IMR-90 (cell line): ENCODE data around the gene PM20D2. TPM values are rescaled to one million over a fixed set of nuclear protein-coding genes. Genes with fewer than 3 reads are reported as not detected.

Source experiments
- ATAC-seq: fragments of 200-7000 bp; cut with Tn5 transposase; 2 replicates; pipeline ENCODE4 v1.9.1; 2020; ENCODE audit warnings: low read depth, mild to moderate bottlenecking, moderate library complexity
- BruUV-seq: library from RNA; stranded (reverse); fragments of 400-500 nt; replicated peaks from 2 replicates; lab custom pipeline; 2021; lab: Mats Ljungman, UMichigan
- CTCF ChIA-PET: fragments of 300-600 bp; formaldehyde crosslinking; extraction: SDS; loops from one replicate; lab custom pipeline; 2021; ENCODE audit warnings: antibody characterized with exemption; lab: Yijun Ruan, JAX
- POLR2A ChIA-PET: fragments of 300-600 bp; sonication (Branson Sonifier 250); formaldehyde crosslinking; loops from one replicate; lab custom pipeline; 2022; ENCODE audit warnings: antibody characterized with exemption; ENCODE audit not compliant: unreplicated experiment; lab: Charles Lee
- DNase-seq: peaks from one replicate; pipeline ENCODE4 v3.0.0; 2013
- H2AFZ ChIP-seq: replicated peaks from 2 replicates; pipeline ENCODE3; 2013; ENCODE audit warnings: low read length, mild to moderate bottlenecking; ENCODE audit not compliant: poor library complexity
- H2AK5ac ChIP-seq: 2 replicates; pipeline ENCODE4 v1.6.1; 2013; ENCODE audit warnings: low read depth, low read length, inconsistent platforms
- H2AK9ac ChIP-seq: replicated peaks from 2 replicates; pipeline ENCODE3; 2013; ENCODE audit warnings: mild to moderate bottlenecking, low read depth, low read length, moderate library complexity; ENCODE audit not compliant: poor library complexity
- H2BK120ac ChIP-seq: 2 replicates; pipeline ENCODE4 v1.6.1; 2013; ENCODE audit warnings: low read depth, low read length, inconsistent platforms
- H2BK15ac ChIP-seq: 3 replicates; pipeline ENCODE4 v1.6.1; 2013; ENCODE audit warnings: low read depth, low read length, inconsistent platforms
- H2BK20ac ChIP-seq: 2 replicates; pipeline ENCODE4 v1.6.1; 2013; ENCODE audit warnings: low read depth, mild to moderate bottlenecking, inconsistent platforms, low read length, moderate library complexity
- H2BK5ac ChIP-seq: 2 replicates; pipeline ENCODE4 v1.6.1; 2013; ENCODE audit warnings: mild to moderate bottlenecking, low read depth, low read length, inconsistent platforms; ENCODE audit not compliant: poor library complexity, severe bottlenecking
- H3K14ac ChIP-seq: replicated peaks from 2 replicates; pipeline ENCODE4 v1.6.1; 2013; ENCODE audit warnings: low read depth, low read length, inconsistent platforms
- H3K18ac ChIP-seq: 2 replicates; pipeline ENCODE4 v1.6.1; 2013; ENCODE audit warnings: low read depth, low read length, control low read depth
- H3K23ac ChIP-seq: 2 replicates; pipeline ENCODE4 v1.6.1; 2013; ENCODE audit warnings: low read depth, low read length, inconsistent platforms
- H3K27ac ChIP-seq: 2 replicates; pipeline ENCODE4 v1.5.1; 2013; ENCODE audit warnings: mild to moderate bottlenecking, control low read depth, low read length; ENCODE audit not compliant: insufficient read depth
- H3K27me3 ChIP-seq: 2 replicates; pipeline ENCODE4 v1.6.1; 2013; ENCODE audit warnings: low read length; ENCODE audit not compliant: control insufficient read depth, insufficient read depth
- H3K36me3 ChIP-seq: 2 replicates; pipeline ENCODE4 v1.6.1; 2013; ENCODE audit warnings: low read length, mixed read lengths; ENCODE audit not compliant: control insufficient read depth, insufficient read depth
- H3K4ac ChIP-seq: 2 replicates; pipeline ENCODE4 v1.6.1; 2013; ENCODE audit warnings: low read depth, low read length, inconsistent platforms
- H3K4me1 ChIP-seq: 2 replicates; pipeline ENCODE4 v1.6.1; 2013; ENCODE audit warnings: low read length, mixed read lengths; ENCODE audit not compliant: control insufficient read depth, insufficient read depth
- H3K4me2 ChIP-seq: 2 replicates; pipeline ENCODE4 v1.6.1; 2013; ENCODE audit warnings: low read depth, mild to moderate bottlenecking, control low read depth, low read length, moderate library complexity
- H3K4me3 ChIP-seq: 2 replicates; pipeline ENCODE4 v1.5.1; 2013; ENCODE audit warnings: low read depth, mild to moderate bottlenecking, control low read depth, low read length, moderate library complexity; ENCODE audit not compliant: insufficient read depth
- H3K56ac ChIP-seq: 2 replicates; pipeline ENCODE4 v1.6.1; 2013; ENCODE audit warnings: low read length, inconsistent platforms; ENCODE audit not compliant: insufficient read depth; ENCODE audit errors: extremely low read depth
- H3K79me1 ChIP-seq, 2 experiments: 2 replicates each; pipeline ENCODE4 v1.6.1; 2013; ENCODE audit warnings: low read length in 2 of 2, inconsistent platforms in 1 of 2, low read depth in 1 of 2
- H3K9ac ChIP-seq: 2 replicates; pipeline ENCODE4 v1.6.1; 2013; ENCODE audit warnings: low read depth, low read length, control low read depth
- H3K9me1 ChIP-seq: 2 replicates; pipeline ENCODE4 v1.6.1; 2013; ENCODE audit warnings: low read length, inconsistent platforms; ENCODE audit not compliant: insufficient read depth
- H3K9me3 ChIP-seq: 2 replicates; pipeline ENCODE4 v1.6.1; 2013; ENCODE audit warnings: low read length; ENCODE audit not compliant: control insufficient read depth, insufficient read depth
- H4K20me1 ChIP-seq: 2 replicates; pipeline ENCODE4 v1.6.1; 2013; ENCODE audit warnings: low read length, inconsistent platforms; ENCODE audit not compliant: insufficient read depth
- H4K5ac ChIP-seq: 2 replicates; pipeline ENCODE4 v1.6.1; 2013; ENCODE audit warnings: mild to moderate bottlenecking, low read depth, low read length, control low read depth
- H4K8ac ChIP-seq, 2 experiments: 2 replicates each; pipeline ENCODE4 v1.6.1; 2013; ENCODE audit warnings: low read depth in 2 of 2, low read length in 2 of 2, control low read depth in 1 of 2, inconsistent platforms in 1 of 2
- H4K91ac ChIP-seq: 2 replicates; pipeline ENCODE4 v1.6.1; 2013; ENCODE audit warnings: low read depth, low read length, inconsistent platforms; ENCODE audit not compliant: insufficient read depth
- BHLHE40 ChIP-seq: fragments of 150-350 bp; IDR thresholded peaks from 2 replicates; pipeline ENCODE4 v1.6.1; 2016; ENCODE audit warnings: mild to moderate bottlenecking, low read depth, low read length
- CEBPB ChIP-seq: IDR thresholded peaks from 2 replicates; pipeline ENCODE4 v1.6.1; 2012; ENCODE audit warnings: low read depth, low read length, improper control_type of control experiment
- CHD1 ChIP-seq: IDR thresholded peaks from 2 replicates; pipeline ENCODE4 v1.6.1; 2012; ENCODE audit warnings: low read depth, low read length, improper control_type of control experiment
- FOS ChIP-seq: fragments of 150-350 bp; IDR thresholded peaks from 2 replicates; pipeline ENCODE4 v1.6.1; 2016; ENCODE audit warnings: low read depth, low read length
- MAFK ChIP-seq: IDR thresholded peaks from 2 replicates; pipeline ENCODE4 v1.6.1; 2012; ENCODE audit warnings: low read depth, low read length, improper control_type of control experiment
- MAZ ChIP-seq: IDR thresholded peaks from 2 replicates; pipeline ENCODE4 v1.6.1; 2012; ENCODE audit warnings: low read depth, mild to moderate bottlenecking, low read length, improper control_type of control experiment, moderate library complexity, borderline replicate concordance
- MXI1 ChIP-seq: IDR thresholded peaks from 2 replicates; pipeline ENCODE4 v1.6.1; 2012; ENCODE audit warnings: low read depth, mild to moderate bottlenecking, low read length, moderate library complexity, borderline replicate concordance
- NFE2L2 ChIP-seq: fragments of 150-350 bp; IDR thresholded peaks from 2 replicates; pipeline ENCODE4 v1.6.1; 2016; ENCODE audit warnings: low read depth, mild to moderate bottlenecking, low read length
- POLR2A ChIP-seq: IDR thresholded peaks from 2 replicates; pipeline ENCODE4 v1.6.1; 2012; ENCODE audit warnings: mild to moderate bottlenecking, low read depth, low read length
- RAD21 ChIP-seq: IDR thresholded peaks from 2 replicates; pipeline ENCODE4 v1.6.1; 2012; ENCODE audit warnings: low read length, improper control_type of control experiment
- RCOR1 ChIP-seq: IDR thresholded peaks from 2 replicates; pipeline ENCODE4 v1.6.1; 2012; ENCODE audit warnings: mild to moderate bottlenecking, low read length, improper control_type of control experiment; ENCODE audit not compliant: insufficient replicate concordance
- RFX5 ChIP-seq: IDR thresholded peaks from 2 replicates; pipeline ENCODE4 v1.8.0; 2012; ENCODE audit warnings: low read depth, mild to moderate bottlenecking, low read length, moderate library complexity
- SMC3 ChIP-seq: fragments of 150-350 bp; IDR thresholded peaks from 2 replicates; pipeline ENCODE4 v1.6.1; 2016; ENCODE audit warnings: low read depth, mild to moderate bottlenecking, antibody characterized with exemption, low read length, moderate library complexity
- WGBS, 2 experiments: methylation state at CpG; one replicate each; pipeline versions ENCODE4 v1.1.5 to v1.1.7; 2013; ENCODE audit warnings: missing lambda C conversion rate in 2 of 2; ENCODE audit not compliant: insufficient read length in 1 of 2; ENCODE audit errors: extremely low coverage in 2 of 2; 5-methylcytosine and 5-hydroxymethylcytosine counted together
- dilution Hi-C: fragments of 300-500 bp; cut with HindIII; formaldehyde crosslinking; loops from one replicate; pipeline ENCODE4 v1.14.3; 2018; ENCODE audit warnings: low sequenced_read_pairs; ENCODE audit not compliant: unreplicated experiment
- in situ Hi-C: fragments of 300-500 bp; cut with MboI; formaldehyde crosslinking; loops from 3 replicates; pipeline ENCODE4 v1.14.3; 2019; ENCODE audit warnings: low sequenced_read_pairs, inconsistent platforms, mixed read lengths
- intact Hi-C: fragments of 100-400 bp; cut with micrococcal nuclease; formaldehyde crosslinking; loops from 2 replicates; pipeline ENCODE4 v1.10.0; 2022
- polyA plus RNA-seq, 3 experiments: library from polyadenylated mRNA; depleted of rRNA; stranded (reverse); fragments of >200 nt; gene quantifications; 2 replicates each; pipeline ENCODE4 v1.2.3, GENCODE V29; 2012; ENCODE audit warnings: low replicate concordance in 1 of 3
- total RNA-seq: library from RNA; depleted of rRNA; stranded (reverse); fragments of >200 nt; gene quantifications from 2 replicates; pipeline ENCODE4 v1.2.3, GENCODE V29; 2012
- TF ChIP-seq, protein P1 (sequence below): fragments of 150-350 bp; IDR thresholded peaks from 2 replicates; pipeline ENCODE4 v1.6.1; 2016; ENCODE audit warnings: low read depth, mild to moderate bottlenecking, low read length, moderate library complexity, borderline replicate concordance
- TF ChIP-seq, protein P2 (sequence below): conservative IDR thresholded peaks from 2 replicates; pipeline ENCODE4 v1.5.1; 2012; ENCODE audit warnings: mild to moderate bottlenecking, low read depth, low read length, improper control_type of control experiment
- TF ChIP-seq, protein P3 (sequence below): fragments of 150-350 bp; IDR thresholded peaks from 2 replicates; pipeline ENCODE4 v1.6.1; 2017; ENCODE audit warnings: mild to moderate bottlenecking, antibody characterized with exemption, low read length, low read depth

PM20D2 gene
- total and polyA plus RNA-seq, 2 of the 4 experiments (the other 2 are of a cell fraction): 6.0 to 6.5 TPM

- no peak for DNase-seq
- no peaks in the 10 kb centered on the region for H4K20me1 ChIP-seq
- no peaks in the 10 kb centered on the region for H3K36me3 ChIP-seq
- H3K9me1 ChIP-seq: no peaks in the 10 kb centered on the region
- H3K4me2 ChIP-seq: no peak overlapping the region
- ATAC-seq: no peak
- H3K56ac ChIP-seq: no peak overlapping the region
- WGBS, 2 experiments: no CpG with 5 or more reads among the region's 3 CpGs
- H4K91ac ChIP-seq: no peak overlapping the region
- no peak overlapping the region for H3K9ac ChIP-seq
- BruUV-seq: no TSS peak
- POLR2A ChIA-PET: no interaction called here
- H3K4ac ChIP-seq: no peak overlapping the region
- no peaks in the 10 kb centered on the region for H3K9me3 ChIP-seq
- no peak overlapping the region for H4K5ac ChIP-seq
- intact Hi-C loops (no loop called here), in situ Hi-C loops (loop anchor here (25.0 kb wide), 1 partner anchor 228 kb away; the partner anchor contains the start of gene UBE2J1), dilution Hi-C loops (no loop called here)
- H3K4me1 ChIP-seq: peaks cover 5% of the 10 kb centered on the region
- no peak overlapping the region for H2BK5ac ChIP-seq
- no peak overlapping the region for H2AFZ ChIP-seq
- no peak overlapping the region for H2BK15ac ChIP-seq
- no peak overlapping the region for H2AK9ac ChIP-seq
- no peak overlapping the region for H3K4me3 ChIP-seq
- no peak overlapping the region for H2BK20ac ChIP-seq
- H4K8ac ChIP-seq: no peak overlapping the region
- H3K27ac ChIP-seq: no peak overlapping the region
- H2AK5ac ChIP-seq: no peak overlapping the region
- H3K14ac ChIP-seq: no peak overlapping the region
- no peak overlapping the region for H3K18ac ChIP-seq
- CTCF ChIA-PET: no interaction called here
- TF ChIP-seq RCOR1 (no peak), FOS (no peak), MAZ (no peak), RAD21 (no peak), CHD1 (no peak), BHLHE40 (no peak), SMC3 (no peak), CEBPB (no peak), MXI1 (no peak), NFE2L2 (no peak), RFX5 (no peak), MAFK (no peak), POLR2A (no peak)
- TF ChIP-seq, protein P1, sequence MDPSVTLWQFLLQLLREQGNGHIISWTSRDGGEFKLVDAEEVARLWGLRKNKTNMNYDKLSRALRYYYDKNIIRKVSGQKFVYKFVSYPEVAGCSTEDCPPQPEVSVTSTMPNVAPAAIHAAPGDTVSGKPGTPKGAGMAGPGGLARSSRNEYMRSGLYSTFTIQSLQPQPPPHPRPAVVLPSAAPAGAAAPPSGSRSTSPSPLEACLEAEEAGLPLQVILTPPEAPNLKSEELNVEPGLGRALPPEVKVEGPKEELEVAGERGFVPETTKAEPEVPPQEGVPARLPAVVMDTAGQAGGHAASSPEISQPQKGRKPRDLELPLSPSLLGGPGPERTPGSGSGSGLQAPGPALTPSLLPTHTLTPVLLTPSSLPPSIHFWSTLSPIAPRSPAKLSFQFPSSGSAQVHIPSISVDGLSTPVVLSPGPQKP: no peak
- TF ChIP-seq, protein P2, sequence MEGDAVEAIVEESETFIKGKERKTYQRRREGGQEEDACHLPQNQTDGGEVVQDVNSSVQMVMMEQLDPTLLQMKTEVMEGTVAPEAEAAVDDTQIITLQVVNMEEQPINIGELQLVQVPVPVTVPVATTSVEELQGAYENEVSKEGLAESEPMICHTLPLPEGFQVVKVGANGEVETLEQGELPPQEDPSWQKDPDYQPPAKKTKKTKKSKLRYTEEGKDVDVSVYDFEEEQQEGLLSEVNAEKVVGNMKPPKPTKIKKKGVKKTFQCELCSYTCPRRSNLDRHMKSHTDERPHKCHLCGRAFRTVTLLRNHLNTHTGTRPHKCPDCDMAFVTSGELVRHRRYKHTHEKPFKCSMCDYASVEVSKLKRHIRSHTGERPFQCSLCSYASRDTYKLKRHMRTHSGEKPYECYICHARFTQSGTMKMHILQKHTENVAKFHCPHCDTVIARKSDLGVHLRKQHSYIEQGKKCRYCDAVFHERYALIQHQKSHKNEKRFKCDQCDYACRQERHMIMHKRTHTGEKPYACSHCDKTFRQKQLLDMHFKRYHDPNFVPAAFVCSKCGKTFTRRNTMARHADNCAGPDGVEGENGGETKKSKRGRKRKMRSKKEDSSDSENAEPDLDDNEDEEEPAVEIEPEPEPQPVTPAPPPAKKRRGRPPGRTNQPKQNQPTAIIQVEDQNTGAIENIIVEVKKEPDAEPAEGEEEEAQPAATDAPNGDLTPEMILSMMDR: no peak
- TF ChIP-seq, protein P3, sequence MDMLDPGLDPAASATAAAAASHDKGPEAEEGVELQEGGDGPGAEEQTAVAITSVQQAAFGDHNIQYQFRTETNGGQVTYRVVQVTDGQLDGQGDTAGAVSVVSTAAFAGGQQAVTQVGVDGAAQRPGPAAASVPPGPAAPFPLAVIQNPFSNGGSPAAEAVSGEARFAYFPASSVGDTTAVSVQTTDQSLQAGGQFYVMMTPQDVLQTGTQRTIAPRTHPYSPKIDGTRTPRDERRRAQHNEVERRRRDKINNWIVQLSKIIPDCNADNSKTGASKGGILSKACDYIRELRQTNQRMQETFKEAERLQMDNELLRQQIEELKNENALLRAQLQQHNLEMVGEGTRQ: no peak
- H3K23ac ChIP-seq: no peak overlapping the region
- H2BK120ac ChIP-seq: no peak overlapping the region
- H3K27me3 ChIP-seq: no peaks in the 10 kb centered on the region
- H3K79me1 ChIP-seq: no peaks in the 10 kb centered on the region
These were observed 11.1 kb upstream of the PM20D2 start for GRCh38 chr6:89134723-89135122.
